ACC112 (cell line): Measurements from ENCODE around the gene BMP6.
"Not testable (repeated sequence)": the region's sequence is repeated elsewhere in the genome, so short reads cannot be mapped to it uniquely, and the experiment has no call there.

Source experiments
- H2AFZ ChIP-seq: fragments of 200-600 bp; sonication (generic); one replicate; pipeline ENCODE4 v1.6.0; 2017; ENCODE audit warnings: antibody characterized with exemption, low read length; ENCODE audit not compliant: unreplicated experiment
- H3K27ac ChIP-seq: fragments of 200-600 bp; sonication (generic); 2 replicates; pipeline ENCODE4 v1.5.1; 2014; ENCODE audit warnings: low read depth, mild to moderate bottlenecking, antibody characterized with exemption, low read length, moderate library complexity
- H3K27me3 ChIP-seq: fragments of 200-600 bp; sonication (generic); 2 replicates; pipeline ENCODE4 v1.6.1; 2014; ENCODE audit warnings: mild to moderate bottlenecking, antibody characterized with exemption, low read length, moderate library complexity, mixed read lengths; ENCODE audit not compliant: insufficient read depth
- H3K36me3 ChIP-seq: fragments of 200-600 bp; sonication (generic); 2 replicates; pipeline ENCODE4 v1.6.1; 2016; ENCODE audit warnings: mild to moderate bottlenecking, antibody characterized with exemption, low read length, moderate library complexity, mixed read lengths; ENCODE audit not compliant: insufficient read depth
- H3K4me1 ChIP-seq: fragments of 200-600 bp; sonication (generic); one replicate; pipeline ENCODE4 v1.6.1; 2016; ENCODE audit warnings: low read length, mixed read lengths; ENCODE audit not compliant: insufficient read depth, unreplicated experiment, control insufficient read depth
- H3K4me3 ChIP-seq: fragments of 200-600 bp; sonication (generic); 2 replicates; pipeline ENCODE4 v1.5.1; 2014; ENCODE audit warnings: mild to moderate bottlenecking, low read depth, low read length
- H3K79me2 ChIP-seq: fragments of 200-600 bp; sonication (generic); one replicate; pipeline ENCODE4 v1.6.0; 2016; ENCODE audit warnings: low read length; ENCODE audit not compliant: control insufficient read depth, unreplicated experiment, insufficient read depth

The BMP6 gene

DNA sequence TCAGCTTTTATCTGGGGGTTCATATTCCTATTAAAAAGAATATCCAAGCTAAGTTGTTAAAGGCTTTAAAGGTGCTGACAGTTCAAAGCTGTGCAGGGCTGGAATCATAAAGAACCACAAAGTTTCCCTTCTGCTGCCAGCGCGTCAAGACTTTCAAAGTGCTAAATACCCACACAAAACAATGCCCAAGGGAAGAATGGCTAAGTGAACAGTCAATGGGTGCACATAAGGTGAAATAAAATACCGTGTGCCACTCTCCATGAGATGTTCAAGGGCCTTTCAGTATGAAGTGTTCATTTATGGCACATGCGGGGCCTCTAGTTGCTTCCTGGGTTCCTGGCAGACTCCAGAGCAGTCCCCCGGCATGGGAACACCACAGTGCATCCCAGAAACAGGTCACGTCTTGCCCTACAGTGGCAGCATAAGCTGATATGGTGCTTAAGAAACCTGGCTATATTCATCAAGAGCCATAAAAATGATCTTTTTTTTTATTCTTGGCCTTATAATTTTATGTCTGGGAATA lies 170.6 kb downstream of the BMP6 start:
- H3K4me3 ChIP-seq = no peak overlapping the region
- H3K27ac ChIP-seq = no peak overlapping the region
- H3K79me2 ChIP-seq = peaks cover 4% of the 10 kb centered on the region
- no peak overlapping the region for H2AFZ ChIP-seq
- H3K36me3 ChIP-seq = peaks cover 29% of the 10 kb centered on the region
- H3K27me3 ChIP-seq = no peaks in the 10 kb centered on the region
- H3K4me1 ChIP-seq = no peaks in the 10 kb centered on the region

DNA sequence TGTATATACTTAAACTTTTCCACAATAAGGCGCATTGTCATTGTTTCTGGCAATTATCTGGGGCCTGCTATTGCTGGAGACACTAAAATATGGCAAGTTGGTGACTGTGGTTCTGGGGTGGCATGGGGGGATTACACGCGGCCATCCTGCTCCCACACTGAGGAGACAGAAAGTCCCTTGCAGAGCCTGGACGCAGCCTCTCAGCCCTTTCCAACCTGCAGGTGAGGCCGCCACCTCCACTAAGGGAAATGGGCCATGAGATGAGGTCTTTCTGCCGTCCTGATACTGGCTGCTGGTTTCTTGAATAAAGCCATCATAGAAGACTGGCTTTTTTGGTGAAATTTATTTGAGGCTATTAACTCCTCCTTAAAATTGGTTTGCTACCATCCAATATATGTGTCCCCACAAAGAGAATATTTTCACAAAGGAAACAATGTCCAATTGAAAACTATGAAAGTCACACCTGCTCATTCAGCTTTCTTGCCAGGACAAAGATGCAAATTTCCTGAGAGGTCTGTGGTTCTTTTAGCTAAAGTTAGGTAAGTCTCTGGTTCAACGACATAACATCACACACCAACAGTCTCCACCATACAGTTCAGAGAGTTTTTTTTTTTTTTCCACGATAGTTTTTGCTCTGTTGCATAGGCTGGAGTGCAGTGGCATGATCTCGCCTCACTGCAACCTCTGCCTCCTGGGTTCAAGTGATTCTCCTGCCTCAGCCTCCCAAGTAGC lies 171.7 kb downstream of the BMP6 start:
- Histone ChIP-seq H2AFZ (no peak overlapping the region), H3K79me2 (peaks cover 4% of the 10 kb centered on the region), H3K27ac (no peak overlapping the region), H3K4me1 (no peaks in the 10 kb centered on the region), H3K27me3 (no peaks in the 10 kb centered on the region), H3K4me3 (no peak overlapping the region), H3K36me3 (peaks cover 22% of the 10 kb centered on the region)

DNA sequence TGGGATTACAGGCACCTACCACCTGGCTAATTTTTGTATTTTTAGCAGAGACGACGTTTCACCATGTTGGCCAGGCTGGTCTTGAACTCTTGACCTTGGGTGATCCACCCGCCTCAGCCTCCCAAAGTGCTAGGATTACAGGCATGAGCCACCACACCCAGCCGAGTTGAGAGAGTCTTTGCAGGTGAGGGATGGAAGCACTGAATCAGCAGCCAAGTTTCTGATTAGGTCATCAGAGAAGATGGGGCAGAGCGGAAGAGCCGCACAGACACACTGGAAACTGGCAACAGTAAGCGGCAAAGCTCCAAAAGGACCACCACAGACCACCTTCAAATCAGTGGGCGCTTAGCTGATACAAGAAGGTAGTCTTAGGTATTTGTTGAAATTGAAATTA lies 172.3 kb downstream of the BMP6 start:
- peaks cover 25% of the 10 kb centered on the region for H3K36me3 ChIP-seq

DNA sequence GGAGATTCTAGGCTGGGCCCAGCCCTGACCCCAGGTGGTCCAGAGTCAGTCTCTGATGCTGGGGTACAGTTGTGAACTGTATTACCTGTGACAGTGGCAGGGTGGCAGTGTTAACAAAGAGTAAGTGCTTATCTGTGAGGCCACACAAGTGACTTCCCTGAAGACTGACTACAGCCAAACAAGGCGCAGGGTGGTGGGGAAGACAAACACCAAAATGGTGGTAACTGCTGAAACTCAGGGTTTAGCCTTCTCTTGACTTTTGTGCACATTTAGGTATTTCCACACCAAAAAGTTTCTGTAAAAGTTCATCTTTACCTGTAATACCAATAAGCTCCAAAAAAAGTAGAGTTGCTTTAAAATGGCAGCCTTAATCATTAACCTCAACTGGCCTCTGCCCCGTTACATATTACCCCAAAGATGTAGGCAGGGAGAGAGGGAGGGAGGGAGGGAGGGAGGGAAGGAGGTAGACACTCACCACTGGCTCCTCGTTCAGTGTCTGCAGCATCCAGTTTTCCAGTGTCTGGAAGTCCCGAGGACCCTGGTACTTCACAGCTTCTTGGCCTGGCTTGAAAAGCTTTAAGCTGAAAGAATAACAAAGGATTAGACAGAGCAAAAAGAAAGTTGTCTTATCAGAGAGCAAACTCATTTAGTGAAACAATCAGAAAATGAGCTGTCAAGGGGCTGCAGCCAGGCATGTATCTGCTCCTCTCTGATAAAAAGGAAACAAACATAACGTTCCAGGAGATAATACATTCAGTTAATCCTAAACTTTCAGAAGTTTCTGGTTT lies 173.4 kb downstream of the BMP6 start:
- no peak overlapping the region for H3K27ac ChIP-seq
- no peaks in the 10 kb centered on the region for H3K27me3 ChIP-seq
- H3K4me1 ChIP-seq = no peaks in the 10 kb centered on the region
- peaks cover 29% of the 10 kb centered on the region for H3K36me3 ChIP-seq
- no peak overlapping the region for H2AFZ ChIP-seq
- peaks cover 7% of the 10 kb centered on the region for H3K79me2 ChIP-seq
- no peak overlapping the region for H3K4me3 ChIP-seq

More for the DNA sequence above, 172.3 kb downstream of the BMP6 start:
- H3K4me1 ChIP-seq, H3K4me3 ChIP-seq, H3K27me3 ChIP-seq, H2AFZ ChIP-seq, H3K79me2 ChIP-seq, H3K27ac ChIP-seq: not testable (repeated sequence)

DNA sequence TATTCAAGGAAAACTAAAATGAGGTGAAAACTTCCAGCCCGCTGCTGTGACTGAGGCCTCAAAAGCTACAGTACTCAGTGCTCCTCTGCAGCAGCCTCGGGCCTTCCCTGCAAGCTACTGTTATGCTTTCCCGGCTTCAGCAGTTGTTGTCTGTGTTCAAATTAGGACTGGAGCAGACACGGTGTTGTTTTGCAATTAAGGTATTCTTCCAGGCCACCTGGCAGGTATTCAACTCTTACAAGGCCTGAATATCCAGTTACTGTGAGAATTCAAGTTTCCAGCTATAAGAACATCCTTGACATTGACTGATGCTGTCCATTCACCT lies 174.0 kb downstream of the BMP6 start:
- no peak overlapping the region for H3K27ac ChIP-seq
- H3K36me3 ChIP-seq = peaks cover 31% of the 10 kb centered on the region
- H3K27me3 ChIP-seq = no peaks in the 10 kb centered on the region
- H3K79me2 ChIP-seq = peaks cover 12% of the 10 kb centered on the region
- H2AFZ ChIP-seq = no peak overlapping the region
- no peak overlapping the region for H3K4me3 ChIP-seq
- no peaks in the 10 kb centered on the region for H3K4me1 ChIP-seq

DNA sequence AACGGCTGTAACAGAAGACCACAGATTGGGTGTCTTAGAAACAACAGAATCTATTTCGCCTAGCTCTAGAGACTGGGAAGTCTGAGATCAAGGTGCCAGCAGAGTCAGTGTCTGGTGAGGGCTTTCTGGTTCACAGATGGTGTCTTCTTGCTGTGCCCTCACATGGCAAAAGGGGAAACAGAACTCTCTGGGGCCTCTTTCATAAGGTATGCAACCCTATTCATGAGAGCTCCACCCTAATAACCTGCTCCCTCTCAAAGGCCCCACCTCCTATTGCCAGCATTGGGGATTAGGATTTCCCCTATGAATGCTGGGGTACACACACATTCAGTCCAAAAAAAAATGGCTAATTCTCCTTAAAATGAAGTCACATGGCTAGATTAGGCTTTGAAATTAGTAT lies 174.7 kb downstream of the BMP6 start:
- Histone ChIP-seq H3K4me1 (no peaks in the 10 kb centered on the region), H3K36me3 (peaks cover 31% of the 10 kb centered on the region), H3K27ac (no peak overlapping the region), H2AFZ (no peak overlapping the region), H3K79me2 (peaks cover 20% of the 10 kb centered on the region), H3K27me3 (no peaks in the 10 kb centered on the region), H3K4me3 (no peak overlapping the region)

DNA sequence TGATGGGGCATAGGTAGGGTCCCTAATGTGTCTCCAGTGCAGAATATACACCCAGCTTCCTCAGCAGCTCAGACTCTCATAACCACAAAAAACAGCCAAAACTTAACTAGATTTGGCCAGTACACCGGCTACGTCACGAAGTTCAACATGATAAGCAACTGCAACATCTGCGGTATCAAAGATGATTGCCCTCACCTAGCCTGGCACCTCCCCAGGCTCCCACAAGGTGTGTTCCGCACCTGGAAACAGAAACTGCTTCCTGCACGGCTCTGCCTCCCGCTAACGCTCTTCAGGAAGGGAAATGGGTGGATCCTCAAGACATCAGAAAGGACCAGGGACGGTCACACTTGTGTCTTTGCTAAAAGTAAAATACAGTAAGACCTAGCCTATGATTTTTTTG lies 175.2 kb downstream of the BMP6 start:
- H3K36me3 ChIP-seq = peaks cover 31% of the 10 kb centered on the region
- no peak overlapping the region for H3K27ac ChIP-seq
- H2AFZ ChIP-seq = no peak overlapping the region
- no peaks in the 10 kb centered on the region for H3K4me1 ChIP-seq
- no peaks in the 10 kb centered on the region for H3K27me3 ChIP-seq
- H3K79me2 ChIP-seq = peaks cover 24% of the 10 kb centered on the region
- no peak overlapping the region for H3K4me3 ChIP-seq

DNA sequence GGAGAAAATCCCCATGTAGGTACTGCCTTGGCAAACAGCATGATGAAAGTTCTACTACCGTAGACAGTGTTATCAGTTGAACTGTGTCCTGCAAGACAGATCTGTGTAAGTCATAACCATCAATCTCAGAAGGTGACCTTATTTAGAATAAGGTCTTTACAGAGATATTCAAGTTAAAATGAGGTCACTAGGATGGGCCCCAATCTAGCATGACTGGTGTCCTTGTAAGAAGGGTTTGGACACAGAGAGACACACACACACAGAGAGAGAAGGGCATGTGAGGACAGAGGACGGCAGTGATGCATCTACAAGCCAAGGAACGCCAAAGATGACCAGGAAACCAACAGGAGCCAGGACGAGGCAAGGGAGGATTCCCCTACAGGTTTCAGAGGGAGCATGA lies 175.9 kb downstream of the BMP6 start:
- Histone ChIP-seq H3K36me3 (peaks cover 27% of the 10 kb centered on the region), H3K4me1 (no peaks in the 10 kb centered on the region), H2AFZ (no peak overlapping the region), H3K79me2 (peaks cover 29% of the 10 kb centered on the region), H3K4me3 (no peak overlapping the region), H3K27ac (no peak overlapping the region), H3K27me3 (no peaks in the 10 kb centered on the region)

DNA sequence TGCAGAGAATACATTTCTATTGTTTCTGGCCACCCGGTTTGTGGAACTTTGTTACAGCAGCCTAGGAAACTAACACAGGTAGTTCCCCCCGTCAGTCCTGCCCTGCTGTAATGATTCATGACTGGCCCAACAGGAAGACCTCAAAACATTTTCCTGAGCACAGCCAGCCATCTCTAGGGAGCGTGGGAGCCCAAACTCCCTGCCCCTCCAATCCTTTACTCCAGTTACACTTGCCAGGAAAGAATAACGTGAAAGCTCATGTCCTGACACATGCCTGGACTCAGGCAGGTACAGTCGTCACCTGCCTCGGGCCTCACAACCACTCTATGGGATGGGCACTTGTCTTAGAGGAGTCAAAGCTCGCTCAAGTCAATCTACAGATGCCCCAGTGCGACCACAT lies 176.3 kb downstream of the BMP6 start:
- H3K27ac ChIP-seq = no peak overlapping the region
- peaks cover 22% of the 10 kb centered on the region for H3K36me3 ChIP-seq
- H3K4me3 ChIP-seq = no peak overlapping the region
- no peak overlapping the region for H2AFZ ChIP-seq
- no peaks in the 10 kb centered on the region for H3K4me1 ChIP-seq
- peaks cover 34% of the 10 kb centered on the region for H3K79me2 ChIP-seq
- no peaks in the 10 kb centered on the region for H3K27me3 ChIP-seq

DNA sequence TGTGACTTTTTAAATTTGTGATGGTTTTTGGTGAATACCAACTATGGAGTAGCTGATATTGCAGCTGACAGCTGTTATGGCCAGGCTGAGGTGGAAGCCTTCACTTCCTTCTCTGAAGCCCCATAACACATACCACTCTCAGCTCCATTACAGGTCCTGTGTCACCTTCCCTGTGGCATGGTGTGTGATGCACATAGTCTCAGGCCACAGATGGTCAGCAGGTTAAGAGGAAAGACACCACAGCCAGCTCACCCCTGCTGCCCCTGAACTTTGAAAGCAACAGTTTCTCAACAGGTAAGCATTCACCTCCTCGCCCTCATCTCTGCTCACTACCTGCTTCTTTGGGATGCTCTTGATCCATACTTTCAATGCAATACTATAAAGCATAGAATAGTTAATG lies 177.0 kb downstream of the BMP6 start:
- peaks cover 40% of the 10 kb centered on the region for H3K79me2 ChIP-seq
- no peak overlapping the region for H3K4me3 ChIP-seq

DNA sequence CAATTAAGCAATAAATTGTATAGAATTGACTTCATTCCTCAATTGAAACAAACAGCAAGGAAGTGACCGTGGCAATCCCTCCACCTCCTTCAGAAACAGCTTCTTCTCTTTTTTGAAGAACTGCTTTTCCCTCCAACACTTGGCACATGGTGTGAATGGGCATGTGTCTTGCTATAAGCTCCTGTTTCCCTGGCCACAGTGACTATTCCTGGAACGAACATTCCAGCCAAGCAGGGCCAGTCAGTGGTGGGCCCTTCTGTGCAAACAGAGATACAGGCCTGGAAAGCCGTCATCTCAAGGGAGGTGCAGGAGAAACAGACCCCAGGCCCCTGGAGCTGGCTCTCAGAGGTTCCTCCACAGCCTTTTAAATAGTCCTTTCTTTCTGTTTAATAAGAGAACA lies 177.8 kb downstream of the BMP6 start:
- Histone ChIP-seq H3K4me1 (peaks cover 11% of the 10 kb centered on the region), H2AFZ (no peak overlapping the region), H3K27ac (no peak overlapping the region), H3K79me2 (peaks cover 48% of the 10 kb centered on the region), H3K27me3 (no peaks in the 10 kb centered on the region), H3K4me3 (no peak overlapping the region), H3K36me3 (peaks cover 19% of the 10 kb centered on the region)

More for the DNA sequence above, 177.0 kb downstream of the BMP6 start:
- peaks cover 5% of the 10 kb centered on the region for H3K4me1 ChIP-seq
- no peak overlapping the region for H2AFZ ChIP-seq
- H3K27me3 ChIP-seq = no peaks in the 10 kb centered on the region
- H3K36me3 ChIP-seq = peaks cover 19% of the 10 kb centered on the region
- H3K27ac ChIP-seq = no peak overlapping the region
